ENCODE results near the gene GPANK1. TPM values are rescaled to one million over a fixed set of nuclear protein-coding genes. Genes with fewer than 3 reads are reported as not detected.
A peak's percentile ranks its signal among the peaks of the same experiment; 100 is the strongest.

Gene GPANK1
- total and polyA plus RNA-seq, 2 of the 13 experiments (the other 11 are each of a cell fraction or from before 2014, with no cell fraction given), result 15.4 to 22.8 TPM

DNA sequence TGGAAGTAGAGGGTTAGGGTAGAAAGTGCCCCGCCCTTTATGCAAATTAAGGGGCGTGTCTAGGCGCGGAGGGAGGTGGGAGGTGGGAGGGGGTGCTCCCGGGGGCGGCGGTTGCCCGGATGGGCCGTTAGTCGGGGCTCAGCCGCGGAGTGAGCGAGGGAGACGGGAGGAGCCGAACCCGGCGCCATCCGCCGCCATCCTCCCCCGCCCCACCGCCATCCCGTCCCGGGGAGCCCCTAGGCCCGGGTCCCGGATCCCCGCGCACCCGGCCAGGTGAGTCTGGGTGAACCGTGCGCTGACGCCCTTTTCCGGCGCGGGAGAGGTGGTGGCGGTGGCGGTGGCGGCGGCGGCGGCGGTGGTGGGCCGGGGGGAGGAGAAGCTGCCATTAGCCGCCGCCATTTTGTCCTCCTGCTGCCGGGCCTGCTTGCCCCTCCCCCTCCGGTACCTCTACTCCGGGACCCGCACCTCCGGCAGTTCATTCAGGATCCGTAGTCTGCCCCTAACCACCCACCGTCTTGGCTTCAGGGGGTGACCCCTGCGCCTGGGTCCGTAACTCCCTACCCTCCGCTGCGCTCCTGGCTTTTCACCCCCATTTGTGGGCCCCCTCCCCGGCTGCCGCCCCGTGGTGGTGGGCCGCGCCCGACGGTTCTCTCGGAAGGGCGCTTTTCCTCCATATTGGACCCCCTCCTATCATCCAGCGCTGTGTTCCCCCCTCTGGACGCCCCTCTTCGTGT is 44.0 kb downstream of the GPANK1 start, which contains the start of gene PRRC2A (continued):
- TF ChIP-seq AGO1 (IDR thresholded peaks at IDR 0.05; ENCODE audit: low read depth, low read length, poor library complexity, severe bottlenecking), result no peak
- 0 out of 2 replicates have a peak, but pooled peaks have one; percentile 22 for TF ChIP-seq PAWR (CRISPR knock-in tag; IDR thresholded peaks at IDR 0.05; ENCODE audit: borderline replicate concordance)
- TF ChIP-seq ZNF687 (CRISPR knock-in tag; IDR thresholded peaks at IDR 0.05), result peak; percentile 87
- peak; percentile 74 for TF ChIP-seq MXD3 (CRISPR knock-in tag; IDR thresholded peaks at IDR 0.05)
- TF ChIP-seq GATAD1 (CRISPR knock-in tag; IDR thresholded peaks at IDR 0.05), result peak; percentile 14; the same call in 1 of the 2 replicates
- no peak for TF ChIP-seq NCOA2 (CRISPR knock-in tag; IDR thresholded peaks at IDR 0.05)
- peak; percentile 77; the same call in 1 of the 2 replicates for TF ChIP-seq ZNF772 (CRISPR knock-in tag; IDR thresholded peaks at IDR 0.05)
- peak; percentile 54; the same call in 1 of the 2 replicates for TF ChIP-seq SAFB2 (CRISPR knock-in tag; IDR thresholded peaks at IDR 0.05; ENCODE audit: borderline replicate concordance, low read depth)
- peak; percentile 86 for TF ChIP-seq PATZ1 (CRISPR knock-in tag; IDR thresholded peaks at IDR 0.05)
- TF ChIP-seq ZNF143 (CRISPR knock-in tag; IDR thresholded peaks at IDR 0.05), result no peak
- peak; percentile 69; the same call in 1 of the 2 replicates for TF ChIP-seq ZNF563 (CRISPR knock-in tag; IDR thresholded peaks at IDR 0.05)
- TF ChIP-seq ZNF136 (CRISPR knock-in tag; IDR thresholded peaks at IDR 0.05; ENCODE audit: low read depth), result 0 out of 2 replicates have a peak, but pooled peaks have one; percentile 53
- TF ChIP-seq, protein P1, sequence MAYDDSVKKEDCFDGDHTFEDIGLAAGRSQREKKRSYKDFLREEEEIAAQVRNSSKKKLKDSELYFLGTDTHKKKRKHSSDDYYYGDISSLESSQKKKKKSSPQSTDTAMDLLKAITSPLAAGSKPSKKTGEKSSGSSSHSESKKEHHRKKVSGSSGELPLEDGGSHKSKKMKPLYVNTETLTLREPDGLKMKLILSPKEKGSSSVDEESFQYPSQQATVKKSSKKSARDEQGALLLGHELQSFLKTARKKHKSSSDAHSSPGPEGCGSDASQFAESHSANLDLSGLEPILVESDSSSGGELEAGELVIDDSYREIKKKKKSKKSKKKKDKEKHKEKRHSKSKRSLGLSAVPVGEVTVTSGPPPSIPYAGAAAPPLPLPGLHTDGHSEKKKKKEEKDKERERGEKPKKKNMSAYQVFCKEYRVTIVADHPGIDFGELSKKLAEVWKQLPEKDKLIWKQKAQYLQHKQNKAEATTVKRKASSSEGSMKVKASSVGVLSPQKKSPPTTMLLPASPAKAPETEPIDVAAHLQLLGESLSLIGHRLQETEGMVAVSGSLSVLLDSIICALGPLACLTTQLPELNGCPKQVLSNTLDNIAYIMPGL (CRISPR knock-in tag; IDR thresholded peaks at IDR 0.05; ENCODE audit: borderline replicate concordance in 1 of 2, low read depth in 1 of 2), result peak; percentile 44 to 59; a peak in 3 of 4 replicates
- TF ChIP-seq KDM3A (CRISPR knock-in tag; IDR thresholded peaks at IDR 0.05; ENCODE audit: low read depth), result peak; percentile 29; the same call in 1 of the 2 replicates
- peak; percentile 42 for TF ChIP-seq MED8 (CRISPR knock-in tag; IDR thresholded peaks at IDR 0.05; ENCODE audit: insufficient replicate concordance)
- peak; percentile 93 for TF ChIP-seq NFRKB (IDR thresholded peaks at IDR 0.05)

Data from HepG2 (cell line).